ENCODE measurements around the gene SLC50A1. TPM values are rescaled to one million over a fixed set of nuclear protein-coding genes. Genes with fewer than 3 reads are reported as not detected.
A peak's percentile ranks its signal among the peaks of the same experiment; 100 is the strongest.

SLC50A1 gene
- total RNA-seq, 1 experiment from 2014 or later, result 67.6 TPM

DNA sequence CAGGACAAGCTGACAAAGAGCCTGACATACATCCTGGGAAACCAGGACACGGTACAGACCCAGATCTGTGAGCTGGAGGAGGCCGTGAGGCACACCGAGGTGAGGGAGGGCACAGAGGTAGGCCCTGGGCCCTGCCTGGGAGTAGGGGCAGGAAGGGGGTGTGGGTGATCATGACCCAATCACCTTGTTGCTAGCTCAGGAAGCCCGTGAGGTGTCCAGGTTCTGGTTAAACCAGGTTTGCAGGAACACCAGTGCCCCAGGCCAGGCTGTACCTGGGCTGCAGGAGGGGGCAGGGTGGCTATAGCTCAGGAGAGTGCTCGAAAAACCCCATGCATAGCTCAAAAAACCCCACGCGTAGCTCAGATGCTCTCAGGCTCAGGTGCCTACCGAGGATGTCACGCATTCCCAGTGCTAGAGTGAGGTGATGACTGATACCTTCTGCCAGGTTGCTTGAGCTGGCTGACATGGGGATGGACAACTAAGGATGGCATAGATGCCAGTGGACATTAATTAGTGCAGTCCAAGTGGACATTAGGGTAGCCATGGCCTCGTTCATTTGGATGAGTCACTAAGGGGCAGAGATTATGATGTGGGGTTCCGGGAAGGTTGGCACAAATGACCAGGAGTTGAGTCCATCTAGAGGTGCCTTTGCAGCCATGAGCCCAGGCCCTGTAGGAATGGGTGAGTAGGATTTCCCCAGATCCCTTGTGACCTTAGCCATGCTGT lies 41.7 kb downstream of the SLC50A1 start:
- peak overlapping the region; percentile 28; the same call in 1 of the 2 replicates for H3K4me3 ChIP-seq
- H3K27ac ChIP-seq, result peak overlapping the region; percentile 63
- peaks cover 25% of the 10 kb centered on the region; the same call in 1 of the 2 replicates for H3F3A ChIP-seq (ENCODE audit: insufficient read depth, low read depth)
- H3K4me2 ChIP-seq, result peak overlapping the region; percentile 71
- CTCF ChIA-PET, result interaction anchor here (0.5 to 1.1 kb wide), 4 partner anchors 16 to 216 kb away, joined by 3 to 13 read pairs (median 8); no protein-coding TSS in a partner anchor
- BruUV-seq (replicated peaks), result no TSS peak
- intact Hi-C loops (cut with micrococcal nuclease; ENCODE audit: unreplicated experiment), result loop anchor here (2.0 kb wide), 1 partner anchor 15 kb away; no protein-coding TSS in a partner anchor
- peak; percentile 79 to 85 for DNase-seq
- POLR2A ChIA-PET (ENCODE audit: unreplicated experiment), result interaction anchor here (0.6 to 1.2 kb wide), 3 partner anchors 17 to 147 kb away, joined by 3 to 17 read pairs (median 4); no protein-coding TSS in a partner anchor
- H3K9me2 ChIP-seq (ENCODE audit: insufficient read depth), result no peaks in the 10 kb centered on the region
- H3K9me3 ChIP-seq (ENCODE audit: insufficient read depth, low read depth), result no peaks in the 10 kb centered on the region
- no peaks in the 10 kb centered on the region for H3K27me3 ChIP-seq (ENCODE audit: insufficient read depth, low read depth)
- H2AFZ ChIP-seq, result no peak overlapping the region
- H3K79me2 ChIP-seq (ENCODE audit: low read depth), result peaks cover 7% of the 10 kb centered on the region
- TF ChIP-seq EZH2 (IDR thresholded peaks at IDR 0.05; ENCODE audit: low read depth), result no peak
- TF ChIP-seq, protein P1, sequence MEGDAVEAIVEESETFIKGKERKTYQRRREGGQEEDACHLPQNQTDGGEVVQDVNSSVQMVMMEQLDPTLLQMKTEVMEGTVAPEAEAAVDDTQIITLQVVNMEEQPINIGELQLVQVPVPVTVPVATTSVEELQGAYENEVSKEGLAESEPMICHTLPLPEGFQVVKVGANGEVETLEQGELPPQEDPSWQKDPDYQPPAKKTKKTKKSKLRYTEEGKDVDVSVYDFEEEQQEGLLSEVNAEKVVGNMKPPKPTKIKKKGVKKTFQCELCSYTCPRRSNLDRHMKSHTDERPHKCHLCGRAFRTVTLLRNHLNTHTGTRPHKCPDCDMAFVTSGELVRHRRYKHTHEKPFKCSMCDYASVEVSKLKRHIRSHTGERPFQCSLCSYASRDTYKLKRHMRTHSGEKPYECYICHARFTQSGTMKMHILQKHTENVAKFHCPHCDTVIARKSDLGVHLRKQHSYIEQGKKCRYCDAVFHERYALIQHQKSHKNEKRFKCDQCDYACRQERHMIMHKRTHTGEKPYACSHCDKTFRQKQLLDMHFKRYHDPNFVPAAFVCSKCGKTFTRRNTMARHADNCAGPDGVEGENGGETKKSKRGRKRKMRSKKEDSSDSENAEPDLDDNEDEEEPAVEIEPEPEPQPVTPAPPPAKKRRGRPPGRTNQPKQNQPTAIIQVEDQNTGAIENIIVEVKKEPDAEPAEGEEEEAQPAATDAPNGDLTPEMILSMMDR (conservative IDR thresholded peaks at IDR 0.05), result no peak
- no peaks in the 10 kb centered on the region for H4K20me1 ChIP-seq (ENCODE audit: insufficient read depth)
- H3K4me1 ChIP-seq (replicated peaks; ENCODE audit: insufficient read depth), result peaks cover 25% of the 10 kb centered on the region
- no peaks in the 10 kb centered on the region for H3K36me3 ChIP-seq (ENCODE audit: low read depth)

DNA sequence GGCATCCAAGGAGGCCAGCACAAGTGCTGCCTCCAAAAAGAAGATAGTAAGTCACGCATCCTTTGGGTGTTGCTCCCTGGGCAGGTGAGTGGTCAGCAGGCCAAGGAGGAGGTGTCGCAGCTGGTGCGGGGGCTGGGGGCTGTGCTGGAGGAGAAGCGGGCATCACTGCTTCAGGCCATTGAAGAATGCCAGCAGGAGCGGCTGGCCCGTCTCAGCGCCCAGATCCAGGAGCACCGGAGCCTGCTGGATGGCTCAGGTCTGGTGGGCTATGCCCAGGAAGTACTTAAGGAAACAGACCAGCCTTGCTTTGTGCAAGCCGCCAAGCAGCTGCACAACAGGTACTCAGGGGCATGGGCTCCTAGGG lies 42.2 kb downstream of the SLC50A1 start:
- intact Hi-C loops (cut with micrococcal nuclease; ENCODE audit: unreplicated experiment), result loop anchor here (2.0 kb wide), 1 partner anchor 15 kb away; no protein-coding TSS in a partner anchor
- H2AFZ ChIP-seq, result no peak overlapping the region
- no peaks in the 10 kb centered on the region for H3K27me3 ChIP-seq (ENCODE audit: insufficient read depth, low read depth)
- no peak overlapping the region for H3K4me3 ChIP-seq
- POLR2A ChIA-PET (ENCODE audit: unreplicated experiment), result interaction anchor here (0.6 to 1.2 kb wide), 2 partner anchors 16 to 31 kb away, joined by 4 to 17 read pairs; no protein-coding TSS in a partner anchor
- H3K27ac ChIP-seq, result no peak overlapping the region
- H3K79me2 ChIP-seq (ENCODE audit: low read depth), result peaks cover 1% of the 10 kb centered on the region; the same call in 1 of the 2 replicates
- H3K4me1 ChIP-seq (replicated peaks; ENCODE audit: insufficient read depth), result peaks cover 25% of the 10 kb centered on the region
- H3K9me3 ChIP-seq (ENCODE audit: insufficient read depth, low read depth), result no peaks in the 10 kb centered on the region
- H3K9me2 ChIP-seq (ENCODE audit: insufficient read depth), result no peaks in the 10 kb centered on the region
- BruUV-seq (replicated peaks), result no TSS peak
- H4K20me1 ChIP-seq (ENCODE audit: insufficient read depth), result no peaks in the 10 kb centered on the region
- CTCF ChIA-PET, result interaction anchor here (1.0 kb wide), 1 partner anchor 87 kb away, joined by 3 read pairs; no protein-coding TSS in a partner anchor
- no peak for DNase-seq
- peak overlapping the region; percentile 71 for H3K4me2 ChIP-seq
- TF ChIP-seq EZH2 (IDR thresholded peaks at IDR 0.05; ENCODE audit: low read depth), result no peak
- TF ChIP-seq, protein P1 (conservative IDR thresholded peaks at IDR 0.05), result no peak
- peaks cover 25% of the 10 kb centered on the region; the same call in 1 of the 2 replicates for H3F3A ChIP-seq (ENCODE audit: insufficient read depth, low read depth)
- no peaks in the 10 kb centered on the region for H3K36me3 ChIP-seq (ENCODE audit: low read depth)

DNA sequence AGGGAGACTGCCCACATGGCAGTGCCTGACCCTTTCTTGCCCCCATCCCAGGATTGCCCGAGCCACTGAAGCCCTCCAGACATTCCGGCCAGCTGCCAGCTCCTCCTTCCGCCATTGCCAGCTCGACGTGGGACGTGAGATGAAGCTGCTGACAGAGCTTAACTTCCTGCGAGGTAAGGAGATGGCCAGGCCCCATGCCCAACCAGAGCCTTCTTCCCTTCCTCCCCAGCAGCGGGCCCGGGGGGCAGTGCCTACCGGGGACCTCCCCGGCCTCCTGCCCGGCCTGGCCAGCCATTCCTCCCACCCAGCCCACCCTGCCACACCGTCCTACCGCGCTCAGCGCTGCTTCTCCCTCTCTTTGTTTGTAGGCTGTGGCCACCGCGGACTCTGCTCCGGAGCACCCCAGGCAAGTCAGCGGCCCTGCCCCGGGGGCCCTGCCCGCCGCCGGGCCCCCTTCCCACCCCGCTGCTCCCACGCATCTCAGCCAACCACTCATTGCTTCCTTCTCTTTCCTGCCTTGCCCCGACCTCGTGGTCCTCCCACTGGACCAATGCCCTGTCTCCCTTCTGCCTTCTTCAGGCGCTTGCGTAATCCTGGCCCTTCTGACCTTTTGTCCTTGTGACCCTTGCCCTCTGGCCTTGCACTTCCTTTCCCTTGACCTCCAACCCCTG lies 42.9 kb downstream of the SLC50A1 start:
- no peak for DNase-seq
- Histone ChIP-seq H3K9me2 (ENCODE audit: insufficient read depth) (no peaks in the 10 kb centered on the region), H4K20me1 (ENCODE audit: insufficient read depth) (no peaks in the 10 kb centered on the region), H3K27ac (no peak overlapping the region), H3K4me3 (no peak overlapping the region), H2AFZ (no peak overlapping the region), H3K4me2 (no peak overlapping the region), H3K4me1 (replicated peaks; ENCODE audit: insufficient read depth) (peaks cover 21% of the 10 kb centered on the region), H3K79me2 (ENCODE audit: low read depth) (no peaks in the 10 kb centered on the region), H3K36me3 (ENCODE audit: low read depth) (no peaks in the 10 kb centered on the region), H3F3A (ENCODE audit: insufficient read depth, low read depth) (peaks cover 25% of the 10 kb centered on the region; the same call in 1 of the 2 replicates), H3K9me3 (ENCODE audit: insufficient read depth, low read depth) (no peaks in the 10 kb centered on the region), H3K27me3 (ENCODE audit: insufficient read depth, low read depth) (no peaks in the 10 kb centered on the region)
- no peak for TF ChIP-seq EZH2 (IDR thresholded peaks at IDR 0.05; ENCODE audit: low read depth)
- TF ChIP-seq, protein P1 (conservative IDR thresholded peaks at IDR 0.05), result no peak
- BruUV-seq (replicated peaks), result no TSS peak
- CTCF ChIA-PET, result no interaction called here
- intact Hi-C loops (cut with micrococcal nuclease; ENCODE audit: unreplicated experiment), result no loop called here
- POLR2A ChIA-PET (ENCODE audit: unreplicated experiment), result no interaction called here

Data from PC-9 (cell line).